Stimulated activated CD8-positive, alpha-beta memory T cell treated with anti-CD3 and anti-CD28 coated beads, Interleukin-12 subunit alpha, Interleukin-12 subunit beta, amount 100 ng/mL, for 24 hours (primary cell): ENCODE measurements around the gene AQP12A.

Experiments
- DNase-seq: peaks from one replicate; pipeline ENCODE4 v3.0.0-alpha.2; 2020; ENCODE audit errors: extremely low read depth

The AQP12A gene

DNA sequence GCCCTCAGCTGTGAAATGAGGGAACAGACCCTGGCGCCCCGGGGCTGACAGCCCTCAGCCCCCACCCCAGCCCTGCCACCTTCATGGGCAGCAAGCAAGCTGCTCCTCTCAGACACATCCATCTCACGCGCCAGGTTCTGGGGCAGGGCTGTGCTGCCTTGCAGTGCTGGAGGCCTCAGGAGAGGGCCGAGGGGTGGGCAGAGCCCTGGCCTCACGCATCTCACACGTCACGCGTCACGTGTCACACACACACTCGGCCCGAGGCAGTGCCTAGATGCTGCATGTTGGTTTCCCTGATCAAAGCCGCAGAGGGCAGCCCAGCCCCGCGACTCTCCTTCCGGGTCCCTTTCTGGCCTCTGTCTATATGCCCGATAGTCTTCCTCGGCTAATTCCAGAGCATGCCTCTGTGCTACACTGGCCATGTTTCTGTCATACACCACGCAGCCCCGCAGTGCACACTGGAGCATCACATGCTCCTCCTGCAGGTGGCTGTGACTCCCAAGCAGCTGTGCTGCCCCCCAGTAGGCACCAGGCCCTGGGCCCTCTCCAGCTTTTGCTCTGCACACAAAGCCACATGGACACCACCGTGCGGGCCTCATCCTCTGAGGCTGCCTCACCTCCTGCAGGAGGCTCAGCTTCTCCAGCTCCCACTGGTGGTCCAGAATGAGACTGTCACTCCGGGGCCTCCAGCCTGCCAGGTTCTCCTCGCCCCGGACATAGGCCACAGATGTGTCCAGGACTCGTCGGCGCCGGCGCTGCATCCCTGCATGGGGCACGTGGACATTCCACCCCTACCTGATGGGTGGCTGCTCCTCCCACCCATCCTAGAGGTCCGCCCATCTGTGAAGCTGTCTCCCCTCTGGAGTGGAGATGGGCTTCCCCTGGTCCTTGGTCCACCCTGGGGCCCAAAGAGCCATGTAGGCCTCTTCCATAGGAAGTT, 31.4 kb downstream of the AQP12A start:
- DNase-seq = no peak

DNA sequence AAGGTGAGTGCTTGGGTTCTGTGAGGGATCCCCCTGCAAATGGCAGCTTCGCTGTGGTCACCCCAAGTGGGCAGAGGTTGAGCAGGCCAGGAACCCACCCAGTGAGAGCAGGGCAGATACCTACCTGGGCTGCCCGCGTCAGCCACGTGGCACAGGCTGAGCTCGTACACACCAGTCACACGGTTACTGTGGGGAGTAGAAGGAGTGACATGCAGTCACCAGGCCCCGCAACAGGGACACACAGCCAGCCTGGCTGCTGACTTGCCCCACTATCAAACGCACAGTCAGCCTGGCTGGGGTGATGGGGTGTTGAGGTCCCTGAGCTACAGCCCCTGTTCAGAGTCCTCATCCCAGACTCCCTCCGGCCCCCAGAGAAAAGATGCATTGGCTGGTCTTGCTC, 32.2 kb downstream of the AQP12A start:
- DNase-seq = no peak

DNA sequence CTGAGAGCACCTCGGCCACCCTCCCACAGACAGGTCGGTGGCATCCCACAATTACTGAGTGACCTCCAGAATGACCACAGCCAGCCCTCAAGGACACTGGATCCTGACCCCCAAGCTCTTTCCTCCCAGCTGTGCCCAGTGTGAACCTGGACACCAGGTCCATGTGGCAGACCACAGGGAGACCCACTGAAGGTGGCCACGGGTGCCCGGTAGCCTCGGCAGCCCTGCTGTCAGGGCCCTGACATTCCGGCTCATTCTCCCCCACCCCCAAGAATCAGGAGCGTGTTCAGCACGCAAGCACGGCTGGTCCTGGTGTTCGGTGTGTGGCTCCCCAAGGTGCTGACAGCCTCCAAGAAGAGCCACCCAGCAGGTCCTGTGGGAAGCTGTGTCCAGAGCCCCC, 32.8 kb downstream of the AQP12A start:
- no peak for DNase-seq

DNA sequence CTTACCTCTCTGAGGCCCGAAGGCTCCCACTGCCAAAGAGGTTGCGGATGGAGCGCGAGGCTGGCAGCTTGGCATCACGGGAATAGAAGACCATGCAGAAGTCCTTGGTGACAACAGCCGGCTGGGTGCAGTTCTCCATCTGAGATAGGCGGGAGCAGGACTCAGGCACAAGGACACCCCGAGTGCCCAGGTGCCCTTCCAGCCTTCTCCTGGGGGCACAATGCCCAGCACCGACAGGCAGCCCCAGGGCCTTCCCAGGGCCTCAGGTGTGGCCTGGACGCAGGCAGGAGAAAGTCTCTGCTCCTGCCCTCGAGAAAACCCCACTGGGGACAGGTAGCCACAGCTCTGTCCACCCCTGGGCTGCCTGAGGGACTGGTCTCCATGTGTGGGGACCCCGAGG, 33.6 kb downstream of the AQP12A start:
- DNase-seq = no peak

DNA sequence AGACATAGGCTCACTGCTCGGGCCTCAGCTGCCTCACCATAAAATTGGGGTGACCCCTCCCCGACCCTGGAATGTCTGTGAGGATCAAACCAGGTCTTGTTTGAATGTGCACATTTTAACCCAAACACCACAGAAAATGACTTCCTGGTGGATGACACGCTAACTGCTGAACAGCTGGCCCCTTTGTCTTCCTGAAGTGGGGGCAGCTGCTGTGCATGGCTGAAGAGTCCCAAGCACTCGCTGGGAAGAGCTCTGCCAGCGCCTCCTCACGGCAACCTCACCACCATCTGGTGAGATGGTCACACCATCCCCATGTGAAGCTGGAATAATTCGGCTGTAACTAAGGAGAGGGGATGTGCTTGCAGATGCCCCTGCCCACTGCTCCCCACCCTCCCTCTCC, 34.0 kb downstream of the AQP12A start:
- DNase-seq = no peak

DNA sequence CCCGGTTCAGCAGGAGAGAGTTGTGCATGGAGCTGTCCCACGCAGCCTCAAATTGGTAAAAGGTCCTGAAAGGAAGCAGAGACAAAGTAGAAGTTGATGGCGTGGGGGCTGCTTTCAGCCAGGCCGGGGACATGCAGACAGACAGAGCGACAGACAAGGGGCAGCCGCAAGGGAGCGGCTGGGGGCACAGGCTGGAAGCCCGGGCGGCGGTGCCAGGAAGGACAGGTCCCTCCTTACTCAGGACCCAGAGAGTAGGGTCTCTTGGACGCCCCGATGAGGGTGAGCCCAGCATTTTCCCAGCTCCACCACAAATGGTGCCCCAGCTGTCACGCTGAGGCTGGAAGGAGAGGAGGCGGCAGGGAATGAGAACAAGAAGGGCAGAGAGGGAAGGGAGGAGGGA, 35.2 kb downstream of the AQP12A start:
- DNase-seq = no peak

DNA sequence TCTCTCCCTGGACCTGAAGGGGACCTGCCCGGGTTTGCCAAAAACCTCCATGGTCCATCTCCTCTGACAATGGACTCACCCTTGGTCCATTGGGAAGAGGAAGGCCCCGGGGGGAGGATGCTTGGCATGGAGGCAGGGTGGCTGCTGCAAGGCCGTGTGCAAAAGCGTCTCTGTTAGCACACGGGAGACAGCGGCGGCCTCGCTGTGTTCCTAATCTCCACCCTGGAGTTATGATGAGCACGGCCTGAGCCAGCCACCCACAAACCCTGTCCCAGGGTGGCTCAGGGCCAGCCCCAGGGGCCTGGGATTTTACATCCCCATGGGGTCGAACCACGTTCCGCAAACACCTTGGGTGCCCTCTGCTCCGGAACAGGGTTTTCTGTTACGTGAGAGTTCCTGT, 35.8 kb downstream of the AQP12A start:
- DNase-seq = no peak

DNA sequence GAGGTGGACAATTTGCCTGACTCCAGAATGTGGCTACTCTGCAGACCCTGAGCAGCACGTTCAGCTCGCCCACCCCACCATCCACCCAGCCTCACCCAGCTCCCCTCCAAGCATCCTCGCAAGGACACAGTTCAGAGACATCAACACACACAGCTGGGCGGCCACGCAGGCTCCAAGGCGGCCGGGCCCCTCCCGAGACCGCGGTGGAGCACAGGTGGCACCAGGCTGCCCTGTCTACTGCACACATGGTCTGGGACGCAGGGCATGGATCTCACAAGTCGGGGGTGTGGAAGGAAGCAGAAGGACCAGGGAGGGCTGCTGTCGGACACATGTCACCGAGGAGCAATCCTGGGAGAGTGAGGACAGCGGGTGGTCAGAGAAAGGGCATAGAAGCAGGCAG, 36.2 kb downstream of the AQP12A start:
- DNase-seq = no peak

DNA sequence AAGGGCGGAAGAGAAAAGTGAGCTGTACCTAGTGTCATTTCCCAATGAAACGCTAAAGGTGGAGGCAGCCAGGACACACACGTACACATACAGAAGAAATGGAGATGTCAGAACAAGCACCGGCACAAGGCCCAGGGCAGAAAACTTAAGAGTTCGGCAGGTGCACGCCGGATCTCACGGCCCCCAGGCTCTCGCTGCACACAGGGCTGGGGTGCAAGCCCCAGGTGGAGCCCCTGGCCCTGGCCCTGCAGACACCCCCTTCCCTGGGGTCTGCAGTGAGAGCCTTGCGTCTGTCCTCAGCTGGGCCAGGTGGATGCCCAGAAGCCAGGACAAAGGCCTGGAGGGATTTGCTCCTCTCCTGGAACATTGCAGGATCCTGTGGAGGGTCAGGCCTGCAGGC, 36.7 kb downstream of the AQP12A start:
- no peak for DNase-seq

DNA sequence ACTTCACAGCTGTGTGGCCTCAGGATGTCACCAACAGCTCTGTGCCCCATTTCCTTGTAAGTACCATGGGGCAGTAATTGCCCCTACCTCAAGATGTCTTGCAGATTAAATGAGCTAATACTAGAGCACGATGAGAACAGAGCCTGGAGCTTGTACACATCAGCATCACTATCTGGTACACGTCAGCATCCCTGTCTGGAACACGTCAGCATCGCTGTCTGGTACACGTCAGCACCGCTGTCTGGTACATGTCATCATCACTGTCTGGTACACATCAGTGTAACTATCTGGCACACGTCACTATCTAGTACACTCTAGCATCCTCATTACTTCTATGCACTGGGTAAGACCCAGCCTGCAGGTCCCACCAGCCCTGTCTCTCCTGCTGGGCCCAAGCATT, 37.2 kb downstream of the AQP12A start:
- DNase-seq = no peak

DNA sequence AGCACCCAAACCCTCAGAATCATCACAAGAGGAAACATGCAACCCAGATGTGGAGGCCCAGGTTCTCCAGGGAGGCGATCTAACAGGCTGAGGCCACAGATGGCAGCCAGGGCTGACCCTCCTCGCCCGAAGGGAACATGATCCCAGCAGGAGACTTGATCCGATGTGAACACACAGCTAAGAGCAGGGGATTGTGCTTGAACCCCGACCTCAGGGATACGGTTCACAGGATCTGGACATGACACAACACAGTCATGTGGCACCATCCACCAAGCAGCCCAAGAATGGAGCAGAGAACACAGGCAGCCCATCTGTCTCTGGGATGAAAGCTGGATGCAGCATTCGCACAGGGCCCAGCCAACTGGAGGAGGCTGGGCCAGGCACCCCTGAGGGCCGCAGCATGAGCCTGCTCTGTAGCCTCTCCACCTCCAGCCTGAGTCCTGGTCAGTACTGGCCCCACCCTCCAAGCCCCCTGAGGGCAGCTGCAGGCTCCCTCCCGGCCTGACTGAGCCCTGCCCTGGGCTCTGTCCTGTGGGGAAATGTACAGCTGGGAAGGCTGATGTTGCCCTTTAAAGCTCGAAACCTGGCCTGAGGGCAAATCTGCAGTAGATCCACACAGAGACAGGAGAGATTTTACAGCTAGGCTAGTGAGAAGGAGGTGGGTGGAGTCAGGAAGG, 39.0 kb downstream of the AQP12A start:
- no peak for DNase-seq

DNA sequence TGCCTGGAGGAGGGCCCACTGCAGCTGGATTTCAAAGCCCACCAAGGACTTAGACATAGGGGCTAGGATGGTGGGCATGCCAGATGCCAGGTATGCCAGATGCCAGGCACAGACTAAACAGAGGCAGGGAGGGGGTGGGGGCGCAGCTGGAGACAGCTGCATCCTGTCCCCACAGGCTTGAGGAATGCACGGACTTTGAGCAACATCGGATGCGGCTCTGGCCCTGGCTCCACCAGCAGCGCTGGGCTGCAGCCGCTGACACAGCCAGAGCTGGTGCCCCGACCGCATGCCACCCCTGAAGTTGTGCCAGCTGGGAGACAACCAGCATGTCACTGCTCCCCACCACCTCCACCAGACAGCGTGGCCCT, 39.5 kb downstream of the AQP12A start:
- DNase-seq = no peak

DNA sequence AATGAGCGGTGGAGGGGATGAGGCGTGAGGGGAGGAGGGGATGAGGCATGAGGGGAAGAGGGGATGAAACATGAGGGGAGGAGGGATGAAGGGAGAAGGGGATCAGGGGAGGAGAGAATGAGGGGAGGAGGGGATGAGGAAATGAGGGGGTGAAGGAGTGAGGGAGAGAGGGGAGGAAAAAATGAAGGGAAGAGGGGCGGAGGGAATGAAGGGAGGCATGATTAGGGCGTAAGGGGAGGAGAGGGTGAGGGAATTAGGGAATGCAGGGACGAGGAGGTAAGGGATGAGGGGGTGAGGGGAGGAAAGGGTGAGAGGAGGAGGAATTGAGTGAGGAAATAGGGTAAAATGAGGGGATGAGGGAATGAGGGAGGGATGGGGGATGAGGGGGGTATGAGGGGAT, 40.5 kb downstream of the AQP12A start:
- DNase-seq = no peak

DNA sequence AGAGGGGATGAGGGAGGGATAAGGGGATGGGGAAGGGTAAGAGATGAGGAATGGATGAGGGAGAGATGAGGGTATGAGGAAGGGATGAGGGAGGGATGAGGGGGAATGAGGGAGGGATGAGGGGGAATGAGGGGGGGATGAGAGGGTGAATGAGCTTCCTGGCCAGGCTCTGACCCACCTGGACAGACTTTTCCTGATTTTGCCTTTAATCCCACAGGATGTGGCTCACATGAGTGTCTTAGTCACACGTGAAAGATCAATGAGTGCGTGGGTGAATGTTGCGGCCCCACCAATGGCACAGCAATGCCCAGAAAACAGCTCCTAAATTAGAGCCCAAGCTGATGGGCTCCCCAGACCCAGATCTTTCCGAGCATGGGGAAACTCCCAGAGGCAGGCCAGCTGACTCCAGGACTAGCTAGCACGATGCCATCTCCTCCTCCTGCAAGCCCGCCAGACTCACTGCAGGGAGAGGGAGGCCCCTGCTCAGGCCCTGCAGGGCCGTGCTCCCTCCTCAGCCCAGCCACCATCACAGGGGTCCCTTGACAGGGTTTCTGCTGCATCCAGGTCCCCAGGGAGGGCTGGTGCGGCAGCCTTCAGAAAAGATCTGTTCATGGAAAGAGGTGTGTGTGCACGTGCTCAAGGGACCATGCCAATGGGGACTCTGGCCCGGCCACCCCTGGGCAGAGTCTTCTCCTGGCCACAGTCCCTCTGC, 41.4 kb downstream of the AQP12A start:
- no peak for DNase-seq

DNA sequence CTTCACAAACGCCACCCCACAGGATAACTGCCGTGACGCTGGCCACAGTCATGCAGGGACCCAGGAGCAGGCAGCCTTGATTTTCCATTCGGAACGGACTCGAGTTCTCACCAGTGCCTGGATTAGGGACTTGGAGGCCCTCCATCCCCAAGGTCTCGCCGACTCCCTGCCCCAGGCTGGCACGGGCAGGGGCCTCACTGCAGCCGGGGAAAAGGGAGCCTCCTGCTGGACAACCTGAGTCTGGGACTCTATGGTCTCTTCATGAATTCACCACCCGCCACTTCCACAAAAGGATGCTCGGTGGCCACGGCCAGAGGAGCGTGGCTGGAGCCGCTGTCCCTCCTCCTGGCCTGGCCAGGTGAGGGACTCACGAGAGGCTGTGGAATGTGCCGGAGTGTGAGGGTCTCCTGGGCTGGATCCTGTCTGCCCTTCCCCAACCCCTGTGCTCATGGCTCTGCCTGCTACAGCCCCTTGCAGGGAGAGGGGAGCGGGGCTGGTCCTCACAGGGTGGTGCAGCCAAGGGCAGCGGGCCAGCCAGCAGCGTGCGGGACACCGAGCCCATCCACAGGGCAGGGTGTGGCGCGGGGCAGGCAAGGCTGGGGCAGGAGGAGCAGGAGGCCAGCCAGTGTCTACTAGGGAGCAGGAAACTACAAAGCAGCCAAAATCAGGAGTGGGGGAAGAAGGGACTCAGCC, 42.3 kb downstream of the AQP12A start:
- no peak for DNase-seq

DNA sequence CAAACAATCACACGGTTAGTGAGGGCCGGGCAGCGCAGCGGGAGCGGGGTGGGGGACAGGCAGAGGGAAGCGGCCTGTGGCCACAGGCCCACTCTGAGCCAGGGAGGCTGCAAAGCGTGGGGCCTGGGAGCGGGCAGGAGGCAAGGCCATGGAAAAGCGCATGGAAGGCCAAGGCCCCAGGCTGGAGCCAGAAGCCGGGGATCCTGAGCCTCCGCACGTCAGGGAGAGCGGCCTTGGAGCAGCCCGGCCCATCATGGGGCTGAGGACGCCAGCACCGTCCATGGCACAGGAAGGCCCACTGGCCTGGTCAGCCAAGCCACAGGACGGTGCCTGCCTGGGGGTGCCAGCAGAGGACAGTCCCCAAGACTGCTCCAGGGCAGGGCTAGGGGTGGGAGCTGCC, 43.1 kb downstream of the AQP12A start:
- DNase-seq = no peak

DNA sequence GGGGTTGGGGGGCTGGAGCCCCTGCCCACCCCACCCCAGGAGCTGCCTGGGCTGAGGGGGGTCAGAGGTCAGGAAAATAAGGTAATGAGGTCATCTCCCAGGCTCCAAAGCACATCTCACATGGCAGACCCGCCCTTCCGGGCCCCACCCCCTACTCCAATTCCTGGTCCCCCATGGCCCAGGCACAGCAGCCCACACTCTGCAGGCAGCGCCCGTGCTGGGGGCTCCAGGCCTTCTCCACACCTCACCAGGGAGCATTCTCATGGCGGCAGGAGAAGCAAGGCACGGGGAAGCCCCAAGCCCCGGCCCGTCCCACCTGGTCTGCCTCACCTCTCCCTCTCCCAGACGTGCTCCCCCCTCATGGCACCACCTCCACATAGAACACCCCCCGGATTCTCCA, 43.8 kb downstream of the AQP12A start:
- DNase-seq = no peak

DNA sequence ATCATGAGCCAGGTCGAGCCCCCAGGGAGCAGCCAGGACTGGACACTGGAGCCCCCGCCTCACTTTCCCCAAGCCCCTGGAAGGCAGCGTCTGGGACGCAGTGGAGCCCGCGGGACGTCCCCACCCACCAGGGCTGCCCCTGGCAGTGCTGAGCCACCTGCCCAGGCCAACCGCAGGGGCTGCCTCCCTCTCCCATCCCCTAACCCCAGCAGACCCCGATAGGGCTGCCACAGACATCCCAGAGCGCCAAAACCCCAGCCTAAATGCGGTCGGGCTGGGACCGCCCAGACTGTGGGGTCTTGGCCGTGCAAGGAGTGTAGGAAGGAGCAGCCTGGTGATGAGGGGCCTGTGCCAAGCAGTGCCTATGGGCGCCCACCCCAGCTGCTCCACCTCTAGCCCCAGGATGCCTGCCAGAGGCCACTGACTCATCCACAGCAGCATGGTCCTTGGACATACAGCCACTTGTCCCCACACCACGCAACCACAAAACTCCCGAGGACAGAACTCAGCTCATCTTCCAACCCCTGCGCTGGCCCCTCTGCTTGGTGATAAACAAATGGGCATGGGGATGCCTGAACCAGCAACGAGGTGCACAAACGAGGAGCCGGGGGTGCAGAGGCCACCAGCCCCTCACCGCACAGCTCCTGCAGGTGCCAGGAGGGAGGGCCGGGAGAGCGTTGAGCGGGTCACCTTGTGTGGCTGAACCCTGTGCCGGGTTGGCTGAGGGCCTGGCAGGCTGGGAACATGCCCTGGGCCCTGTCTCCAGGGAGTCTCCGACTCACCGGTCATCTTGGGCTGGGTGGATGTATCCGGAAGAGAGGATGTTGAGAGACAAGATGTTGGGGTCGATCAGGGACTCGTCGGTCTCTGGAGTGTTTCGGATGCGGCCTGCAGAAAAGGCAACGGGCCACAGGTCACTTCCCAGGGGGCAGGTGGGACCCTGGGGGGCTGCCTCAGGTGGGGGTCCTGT, 44.9 kb downstream of the AQP12A start:
- no peak for DNase-seq

DNA sequence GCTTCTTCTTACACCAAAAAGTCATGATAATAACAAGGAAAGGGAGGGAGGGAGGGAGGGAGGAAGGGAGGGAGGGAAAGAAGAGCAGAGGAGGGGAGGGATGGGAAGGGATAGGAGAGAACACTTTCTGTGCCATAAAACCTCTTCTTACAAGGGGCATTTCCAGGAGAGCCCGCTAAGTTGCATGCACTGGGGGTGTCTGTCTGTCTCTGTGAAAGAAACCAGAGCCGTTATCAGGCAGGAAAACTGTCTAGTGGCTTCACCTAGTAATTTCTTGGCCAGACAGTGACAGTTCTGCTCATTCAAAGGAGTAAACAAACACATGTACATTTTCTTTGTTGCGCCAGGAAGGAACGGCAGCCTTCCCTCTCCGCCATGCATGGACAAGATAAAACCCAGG, 45.8 kb downstream of the AQP12A start:
- DNase-seq = no peak

DNA sequence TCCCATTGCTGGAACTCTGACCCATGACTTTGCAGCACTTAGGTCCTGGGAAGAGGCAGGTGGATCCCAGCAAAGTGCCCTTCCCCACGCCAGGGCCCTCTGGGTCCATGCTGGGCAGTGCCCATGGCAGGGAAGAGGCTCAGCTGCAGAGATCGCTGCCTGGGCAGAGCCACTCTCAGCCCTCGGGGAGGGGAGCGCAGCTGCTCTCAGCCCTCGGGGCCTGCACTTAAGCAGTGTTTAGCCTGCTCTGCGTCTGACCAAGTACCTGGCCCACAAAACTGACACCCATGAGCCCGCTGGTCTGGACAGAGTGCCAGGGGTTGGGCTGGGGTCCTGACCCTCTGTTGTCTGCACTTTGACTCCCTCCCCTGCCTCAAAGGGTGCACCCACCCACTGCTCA, 46.3 kb downstream of the AQP12A start:
- no peak for DNase-seq

DNA sequence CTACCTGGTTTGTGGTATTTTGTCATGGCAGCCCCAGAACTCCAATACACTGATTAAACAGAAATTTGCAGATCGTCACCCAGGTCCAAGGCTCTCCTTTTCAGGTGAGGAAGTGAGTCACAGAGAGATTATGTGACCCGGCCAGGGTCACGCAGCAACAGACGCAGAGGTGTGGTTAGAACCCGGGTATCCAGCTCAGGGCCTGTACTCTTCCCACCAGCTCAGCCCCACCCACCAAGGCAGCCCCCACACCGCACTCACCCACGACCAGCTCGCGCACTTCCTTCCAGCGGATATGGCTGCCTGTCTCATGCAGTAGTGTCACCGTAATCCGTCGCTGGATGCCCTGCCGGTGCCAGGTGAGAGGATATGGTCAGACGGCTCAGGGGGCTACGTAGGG, 48.1 kb downstream of the AQP12A start:
- no peak for DNase-seq
